HG02885 (cell line): ENCODE data around the gene ANO3.
A peak's percentile ranks its signal among the peaks of the same experiment; 100 is the strongest.
"Not testable (repeated sequence)": the region's sequence is repeated elsewhere in the genome, so short reads cannot be mapped to it uniquely, and the experiment has no call there.

Experiments
- ATAC-seq: cut with Tn5 transposase; IDR thresholded peaks from one replicate; pipeline ENCODE4 v1.9.1; 2021; ENCODE audit warnings: mild to moderate bottlenecking; ENCODE audit not compliant: unreplicated experiment, poor library complexity

ANO3 gene

GRCh38 chr11:26608507-26609146 lies 276.7 kb downstream of the ANO3 start:
- ATAC-seq = peak; percentile 43

GRCh38 chr11:26613759-26614158 lies 281.8 kb downstream of the ANO3 start:
- ATAC-seq = no peak

GRCh38 chr11:26618441-26618840 lies 286.5 kb downstream of the ANO3 start:
- ATAC-seq = no peak

GRCh38 chr11:26620282-26621045 lies 288.5 kb downstream of the ANO3 start:
- no peak for ATAC-seq

GRCh38 chr11:26621132-26621531 lies 289.2 kb downstream of the ANO3 start:
- ATAC-seq = no peak

- no peak for ATAC-seq
Observed at GRCh38 chr11:26622181-26622580, 290.3 kb downstream of the ANO3 start.

GRCh38 chr11:26623076-26623659 lies 291.2 kb downstream of the ANO3 start:
- ATAC-seq = peak; percentile 71

- no peak for ATAC-seq
Observed at GRCh38 chr11:26626346-26626745, 294.4 kb downstream of the ANO3 start.

GRCh38 chr11:26632691-26633159 lies 300.8 kb downstream of the ANO3 start:
- ATAC-seq = peak; percentile 94

GRCh38 chr11:26643314-26643713 lies 311.4 kb downstream of the ANO3 start:
- not testable (repeated sequence) for ATAC-seq

- peak; percentile 88 for ATAC-seq
Observed at GRCh38 chr11:26649884-26650283, 318.0 kb downstream of the ANO3 start.

GRCh38 chr11:26651916-26652315 lies 320.0 kb downstream of the ANO3 start:
- peak; percentile 63 for ATAC-seq

GRCh38 chr11:26655287-26655686 lies 323.4 kb downstream of the ANO3 start:
- no peak for ATAC-seq

- ATAC-seq = no peak
Observed at GRCh38 chr11:26662916-26663315, 331.0 kb downstream of the ANO3 start.

- no peak for ATAC-seq
Observed at GRCh38 chr11:26665036-26665435, 333.1 kb downstream of the ANO3 start.

GRCh38 chr11:26665946-26666345 lies 334.0 kb downstream of the ANO3 start:
- no peak for ATAC-seq

GRCh38 chr11:26675233-26675928 lies 343.5 kb downstream of the ANO3 start:
- ATAC-seq = no peak

GRCh38 chr11:26676641-26677040 lies 344.7 kb downstream of the ANO3 start:
- no peak for ATAC-seq

- no peak for ATAC-seq
Observed at GRCh38 chr11:26677566-26677965, 345.6 kb downstream of the ANO3 start.

- no peak for ATAC-seq
Observed at GRCh38 chr11:26687351-26687750, 355.4 kb downstream of the ANO3 start.

GRCh38 chr11:26688701-26689100 lies 356.8 kb downstream of the ANO3 start:
- ATAC-seq = no peak
